Glutamatergic neuron (in vitro differentiated cells): Measurements from ENCODE around the gene TRIM31. TPM values are rescaled to one million over a fixed set of nuclear protein-coding genes. Genes with fewer than 3 reads are reported as not detected.

Experiments used
- DNase-seq: peaks from one replicate; pipeline ENCODE4 v3.0.0; 2022
- H3K27ac Mint-ChIP-seq: one replicate; pipeline ENCODE4 v1.8.0; 2020; ENCODE audit warnings: mild to moderate bottlenecking, mixed read lengths, inconsistent platforms; ENCODE audit not compliant: unreplicated experiment
- H3K27me3 Mint-ChIP-seq: one replicate; pipeline ENCODE4 v1.8.0; 2020; ENCODE audit warnings: mild to moderate bottlenecking, moderate library complexity, mixed read lengths, inconsistent platforms; ENCODE audit not compliant: unreplicated experiment
- H3K36me3 Mint-ChIP-seq: one replicate; pipeline ENCODE4 v1.8.0; 2020; ENCODE audit warnings: mild to moderate bottlenecking, mixed read lengths, inconsistent platforms; ENCODE audit not compliant: unreplicated experiment
- H3K4me1 Mint-ChIP-seq: one replicate; pipeline ENCODE4 v1.8.0; 2020; ENCODE audit warnings: mild to moderate bottlenecking, low read depth, mixed read lengths, inconsistent platforms; ENCODE audit not compliant: unreplicated experiment
- H3K4me3 Mint-ChIP-seq: one replicate; pipeline ENCODE4 v1.8.0; 2020; ENCODE audit warnings: mild to moderate bottlenecking, mixed read lengths, inconsistent platforms; ENCODE audit not compliant: unreplicated experiment
- H3K9me3 Mint-ChIP-seq: one replicate; pipeline ENCODE4 v1.8.0; 2020; ENCODE audit warnings: mild to moderate bottlenecking, moderate library complexity, mixed read lengths, inconsistent platforms; ENCODE audit not compliant: unreplicated experiment
- total RNA-seq: library from RNA; stranded (reverse); fragmentation: NEBNext Ultra II Directional; extraction: Animal tissue kit (Norgen Biotek cat#: 25700); gene quantifications from one replicate; pipeline ENCODE4 v1.2.1, GENCODE V29; 2021; ENCODE audit not compliant: unreplicated experiment
- TF ChIP-seq, protein P1 (sequence below): fragments of 200-600 bp; sonication (generic); IDR thresholded peaks from one replicate; pipeline ENCODE4 v1.5.0; 2021; ENCODE audit not compliant: partially characterized antibody, unreplicated experiment

The TRIM31 gene
- total RNA-seq, 1 donor from 2014 or later = not detected

DNA sequence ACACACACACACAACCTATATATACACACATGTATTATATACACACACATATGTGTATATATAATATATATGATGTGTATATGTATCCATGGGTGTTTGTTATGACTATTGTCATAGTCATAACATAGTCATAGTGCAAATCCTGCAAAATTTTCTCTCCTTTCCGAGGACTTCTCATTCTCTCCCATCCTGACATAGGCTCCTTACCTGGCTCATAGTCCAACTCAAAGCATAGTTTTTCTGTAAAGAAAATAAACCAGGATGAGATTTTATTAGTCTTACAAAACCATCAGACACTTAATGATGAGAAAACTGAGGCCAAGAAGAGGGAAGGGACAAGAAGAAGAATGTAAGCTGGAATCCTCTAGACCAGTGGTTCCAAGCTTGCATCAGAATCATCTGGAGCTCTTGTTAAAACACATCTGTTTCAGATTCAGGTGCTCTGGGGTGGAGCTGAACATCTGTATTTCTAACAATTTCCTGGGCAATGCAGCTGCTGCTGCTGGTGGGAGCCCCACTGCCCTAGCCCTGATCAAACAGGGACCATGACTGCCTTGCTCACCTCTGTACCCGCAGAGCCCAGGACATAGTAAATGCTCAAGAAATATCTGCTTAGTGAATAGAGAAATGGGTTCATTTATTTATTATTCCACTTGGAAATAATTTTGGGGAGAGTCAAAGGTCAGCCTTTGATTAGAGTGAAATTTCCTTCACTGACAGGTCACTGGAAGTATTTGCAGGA, 42.8 kb upstream of the TRIM31 start:
- H3K27me3 Mint-ChIP-seq = peaks cover 11% of the 10 kb centered on the region
- H3K27ac Mint-ChIP-seq = no peak overlapping the region
- H3K9me3 Mint-ChIP-seq = peaks cover 3% of the 10 kb centered on the region
- TF ChIP-seq, protein P1, sequence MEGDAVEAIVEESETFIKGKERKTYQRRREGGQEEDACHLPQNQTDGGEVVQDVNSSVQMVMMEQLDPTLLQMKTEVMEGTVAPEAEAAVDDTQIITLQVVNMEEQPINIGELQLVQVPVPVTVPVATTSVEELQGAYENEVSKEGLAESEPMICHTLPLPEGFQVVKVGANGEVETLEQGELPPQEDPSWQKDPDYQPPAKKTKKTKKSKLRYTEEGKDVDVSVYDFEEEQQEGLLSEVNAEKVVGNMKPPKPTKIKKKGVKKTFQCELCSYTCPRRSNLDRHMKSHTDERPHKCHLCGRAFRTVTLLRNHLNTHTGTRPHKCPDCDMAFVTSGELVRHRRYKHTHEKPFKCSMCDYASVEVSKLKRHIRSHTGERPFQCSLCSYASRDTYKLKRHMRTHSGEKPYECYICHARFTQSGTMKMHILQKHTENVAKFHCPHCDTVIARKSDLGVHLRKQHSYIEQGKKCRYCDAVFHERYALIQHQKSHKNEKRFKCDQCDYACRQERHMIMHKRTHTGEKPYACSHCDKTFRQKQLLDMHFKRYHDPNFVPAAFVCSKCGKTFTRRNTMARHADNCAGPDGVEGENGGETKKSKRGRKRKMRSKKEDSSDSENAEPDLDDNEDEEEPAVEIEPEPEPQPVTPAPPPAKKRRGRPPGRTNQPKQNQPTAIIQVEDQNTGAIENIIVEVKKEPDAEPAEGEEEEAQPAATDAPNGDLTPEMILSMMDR = no peak
- H3K4me3 Mint-ChIP-seq = no peak overlapping the region
- DNase-seq = no peak
- peaks cover 2% of the 10 kb centered on the region for H3K4me1 Mint-ChIP-seq
- H3K36me3 Mint-ChIP-seq = no peaks in the 10 kb centered on the region

DNA sequence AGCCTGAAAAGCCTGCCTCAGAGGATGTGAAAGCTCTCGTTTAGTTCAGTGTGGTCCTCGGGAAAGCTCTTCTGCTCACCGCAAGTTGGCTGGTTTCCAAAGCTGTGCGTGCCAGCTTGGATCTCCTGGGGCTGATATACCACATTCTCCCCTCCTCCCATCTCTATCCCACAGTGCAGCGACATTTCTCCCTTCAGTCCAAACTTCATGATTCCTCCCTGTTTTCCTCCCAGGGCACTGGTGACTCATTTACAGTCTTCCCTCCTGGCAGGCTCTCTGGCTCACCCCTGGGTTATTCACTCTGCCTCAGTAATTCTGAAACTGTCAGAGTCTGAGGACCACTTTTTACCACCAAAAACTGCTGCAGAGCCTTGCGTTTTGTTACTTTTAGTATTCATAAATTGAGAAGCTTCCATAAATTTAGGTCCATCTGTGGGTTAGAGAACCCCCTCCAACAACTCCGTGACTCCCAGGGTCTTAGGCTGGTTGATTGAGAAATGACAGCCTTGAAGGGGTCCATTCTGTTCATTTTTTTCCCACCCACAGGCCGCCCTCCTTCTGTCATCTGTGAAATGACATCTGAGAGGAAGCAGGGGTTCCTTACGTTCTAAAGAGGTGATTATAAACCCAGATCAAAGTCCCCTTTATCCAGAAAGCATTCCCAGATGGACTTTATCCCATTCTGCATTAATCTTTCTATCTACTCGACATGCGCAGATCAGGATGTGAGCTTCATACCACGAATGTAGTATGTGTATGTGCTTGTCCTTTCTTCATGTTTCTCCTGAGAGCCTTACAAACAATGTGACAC, 42.0 kb upstream of the TRIM31 start:
- no peak overlapping the region for H3K4me3 Mint-ChIP-seq
- H3K4me1 Mint-ChIP-seq = peaks cover 2% of the 10 kb centered on the region
- no peak for DNase-seq
- TF ChIP-seq, protein P1 = no peak
- H3K36me3 Mint-ChIP-seq = no peaks in the 10 kb centered on the region
- peaks cover 3% of the 10 kb centered on the region for H3K9me3 Mint-ChIP-seq
- H3K27ac Mint-ChIP-seq = no peak overlapping the region
- H3K27me3 Mint-ChIP-seq = peaks cover 10% of the 10 kb centered on the region

GRCh38 chr6:30154061-30154460, 41.2 kb upstream of the TRIM31 start:
- no peak for DNase-seq
- Mint-ChIP-seq H3K9me3 (peaks cover 3% of the 10 kb centered on the region), H3K27ac (no peak overlapping the region), H3K4me3 (no peak overlapping the region), H3K36me3 (no peaks in the 10 kb centered on the region), H3K4me1 (peaks cover 2% of the 10 kb centered on the region), H3K27me3 (peaks cover 8% of the 10 kb centered on the region)
- TF ChIP-seq, protein P1 = no peak

DNA sequence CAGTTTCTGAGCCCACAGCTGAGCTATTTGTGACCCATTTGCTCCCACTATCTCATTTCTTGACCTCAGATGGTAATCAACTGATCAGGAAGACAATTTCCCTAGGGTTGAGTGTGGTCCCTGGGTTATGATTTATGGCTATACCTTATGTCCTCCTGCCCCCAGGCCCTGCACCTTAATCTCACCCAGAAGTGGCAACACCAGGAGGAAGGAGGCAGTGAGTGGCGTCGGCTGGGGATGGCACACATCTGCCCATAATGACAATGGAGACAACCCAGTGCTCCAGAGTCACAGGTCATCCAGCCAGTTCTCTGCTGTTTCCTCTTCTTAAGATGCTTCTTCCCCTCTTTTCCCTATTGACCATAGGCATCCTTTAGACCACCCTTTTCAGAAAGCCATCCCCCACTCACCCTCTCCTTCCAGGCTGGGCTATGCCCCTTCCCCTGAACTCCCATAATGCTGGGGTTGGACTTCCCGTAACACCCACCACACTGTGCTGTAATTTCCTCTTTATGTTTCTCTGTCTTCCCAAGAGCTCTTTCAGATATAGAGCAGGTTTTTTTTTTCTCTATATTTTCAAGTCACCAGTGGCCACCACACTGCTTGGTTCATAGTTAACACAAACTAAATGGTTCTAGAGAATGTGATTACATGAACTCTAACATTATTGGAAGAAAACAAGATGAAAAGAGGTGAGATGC, 40.2 kb upstream of the TRIM31 start:
- no peak overlapping the region for H3K27ac Mint-ChIP-seq
- no peak overlapping the region for H3K4me3 Mint-ChIP-seq
- peaks cover 6% of the 10 kb centered on the region for H3K27me3 Mint-ChIP-seq
- H3K9me3 Mint-ChIP-seq = peaks cover 3% of the 10 kb centered on the region
- H3K4me1 Mint-ChIP-seq = peaks cover 2% of the 10 kb centered on the region
- TF ChIP-seq, protein P1 = no peak
- H3K36me3 Mint-ChIP-seq = no peaks in the 10 kb centered on the region
- DNase-seq = no peak
